K562 (cell line): ENCODE data around the gene NOP16. TPM values are rescaled to one million over a fixed set of nuclear protein-coding genes. Genes with fewer than 3 reads are reported as not detected.
A peak's percentile ranks its signal among the peaks of the same experiment; 100 is the strongest.

ENCODE experiments used
- BMI1 ChIP-seq: fragments of 150-350 bp; IDR thresholded peaks from 2 replicates; pipeline ENCODE4 v1.6.1; 2014; ENCODE audit warnings: low read length
- CREB5 ChIP-seq: fragments of 250-450 bp; sonication (Bioruptor Pico); IDR thresholded peaks from 2 replicates; pipeline ENCODE4 v1.5.0; 2020; ENCODE audit warnings: mild to moderate bottlenecking
- ELF4 ChIP-seq: fragments of 450-650 bp; formaldehyde crosslinking; IDR thresholded peaks from 2 replicates; pipeline ENCODE4 v1.4.0; 2022; ENCODE audit warnings: missing genetic modification characterization
- FOXA3 ChIP-seq, 2 experiments: fragments of 450-650 bp in 1 of 2; sonication (generic) in 1 of 2; formaldehyde crosslinking; IDR thresholded peaks in 1 of 2; conservative IDR thresholded peaks in 1 of 2; 2 replicates each; pipeline versions ENCODE4 v1.4.0 to v1.8.0; 2020 to 2022; ENCODE audit warnings: mild to moderate bottlenecking in 2 of 2, missing genetic modification reagents in 1 of 2
- GTF2E2 ChIP-seq: fragments of 200-800 bp; sonication (Bioruptor generic); IDR thresholded peaks from 2 replicates; pipeline ENCODE4 v1.6.1; 2016; ENCODE audit warnings: missing genetic modification characterization, missing compliant biosample characterization
- NR2C2 ChIP-seq, 2 experiments: fragments of 200-800 bp in 1 of 2; sonication (Bioruptor generic) in 1 of 2; sonication (generic) in 1 of 2; formaldehyde crosslinking in 1 of 2; IDR thresholded peaks; 2 replicates each; pipeline versions ENCODE4 v1.6.1 to v1.8.0; 2016 to 2022; ENCODE audit warnings: mild to moderate bottlenecking in 1 of 2, missing compliant biosample characterization in 1 of 2, missing genetic modification characterization in 1 of 2, missing genetic modification reagents in 1 of 2
- REST ChIP-seq, 2 experiments: fragments of 450-650 bp; formaldehyde crosslinking in 1 of 2; IDR thresholded peaks; 2 replicates each; pipeline versions ENCODE4 v1.4.0 to v1.6.1; 2014 to 2020; ENCODE audit warnings: mild to moderate bottlenecking in 2 of 2, borderline replicate concordance in 1 of 2, low read depth in 1 of 2
- RUNX1 ChIP-seq: sonication (generic); IDR thresholded peaks from 2 replicates; pipeline ENCODE4 v1.6.1; 2016; ENCODE audit warnings: antibody characterized with exemption, low read depth
- SIRT6 ChIP-seq: IDR thresholded peaks from one replicate; pipeline ENCODE4 v1.6.1; 2012; ENCODE audit warnings: low read depth, mild to moderate bottlenecking, control low read depth, inconsistent platforms, low read length, moderate library complexity
- TOE1 ChIP-seq, 2 experiments: fragments of 450-650 bp in 1 of 2; sonication (generic) in 1 of 2; formaldehyde crosslinking in 1 of 2; IDR thresholded peaks; 2 replicates each; pipeline versions ENCODE4 v1.7.1 to v1.8.0; 2016 to 2022; ENCODE audit warnings: borderline replicate concordance in 2 of 2, mild to moderate bottlenecking in 2 of 2, antibody characterized with exemption in 1 of 2, inconsistent platforms in 1 of 2, low read depth in 1 of 2, missing genetic modification reagents in 1 of 2, moderate library complexity in 1 of 2
- WHSC1 ChIP-seq: IDR thresholded peaks from one replicate; pipeline ENCODE4 v1.6.1; 2012; ENCODE audit warnings: low read length, control low read depth, inconsistent platforms
- ZNF197 ChIP-seq: fragments of 200-800 bp; sonication (Bioruptor generic); IDR thresholded peaks from 2 replicates; pipeline ENCODE4 v1.6.1; 2016; ENCODE audit warnings: low read depth, missing genetic modification characterization, missing compliant biosample characterization
- ZNF263 ChIP-seq: sonication (generic); formaldehyde crosslinking; IDR thresholded peaks from 2 replicates; pipeline ENCODE4 v1.8.0; 2022; ENCODE audit warnings: mild to moderate bottlenecking, missing genetic modification reagents, borderline replicate concordance
- ZNF695 ChIP-seq: fragments of 450-650 bp; formaldehyde crosslinking; IDR thresholded peaks from 2 replicates; pipeline ENCODE4 v1.4.0; 2020; ENCODE audit warnings: mild to moderate bottlenecking, moderate library complexity
- ZNF707 ChIP-seq: fragments of 250-450 bp; sonication (Bioruptor Pico); conservative IDR thresholded peaks from 2 replicates; pipeline ENCODE4 v1.8.0; 2022; ENCODE audit warnings: inconsistent platforms, mild to moderate bottlenecking, moderate library complexity
- ZNF764 ChIP-seq: fragments of 250-450 bp; sonication (Bioruptor Pico); IDR thresholded peaks from 2 replicates; pipeline ENCODE4 v1.4.0; 2020; ENCODE audit warnings: low read depth, mild to moderate bottlenecking, moderate library complexity
- polyA plus RNA-seq, 8 experiments: library from polyadenylated mRNA; depleted of rRNA in 4 of 8; stranded (reverse) in 5 of 8; unstranded in 3 of 8; fragments of >200 nt; fragmentation: Nextera tagmentation in 2 of 8; fragmentation: Illumina TruSeq in 1 of 8; extraction: Ambion mirVana in 2 of 8; extraction: Trizol in 1 of 8; gene quantifications; 2 replicates each; pipeline versions ENCODE4 v1.2.1 to v1.2.3, GENCODE V29; 2011 to 2014; ENCODE audit warnings: inconsistent platforms in 1 of 8, missing spikeins in 1 of 8
- total RNA-seq, 7 experiments: library from RNA; depleted of rRNA in 6 of 7; stranded (reverse); fragments of >200 nt in 6 of 7; fragmentation: Illumina TruSeq in 2 of 7; extraction: Trizol in 2 of 7; gene quantifications; 2 replicates each; pipeline versions ENCODE4 v1.2.1 to v1.2.3, GENCODE V29; 2011 to 2021; ENCODE audit warnings: low replicate concordance in 1 of 7

Gene NOP16
- total and polyA plus RNA-seq, 9 of the 15 experiments (the other 6 are each of a cell fraction or from before 2014, with no cell fraction given), result 92.5 to 342 (median 148) TPM

GRCh38 chr5:176389135-176390123 is 1.0 kb upstream of the NOP16 start (continued):
- TF ChIP-seq REST (IDR thresholded peaks at IDR 0.05; ENCODE audit: borderline replicate concordance) (no peak), REST (CRISPR knock-in tag; IDR thresholded peaks at IDR 0.05; ENCODE audit: low read depth) (peak; percentile 75; the same call in 1 of the 2 replicates), ZNF695 (peak; percentile 23; the same call in 1 of the 2 replicates), NR2C2 (CRISPR knock-in tag; IDR thresholded peaks at IDR 0.05) (no peak), NR2C2 (tag; IDR thresholded peaks at IDR 0.05) (no peak; the same call in none of the 2 replicates), WHSC1 (no peak), ZNF764 (CRISPR knock-in tag) (no peak), FOXA3 (CRISPR knock-in tag; conservative IDR thresholded peaks at IDR 0.05 in 1 of 2, IDR thresholded peaks at IDR 0.05 in 1 of 2) (no peak), TOE1 (IDR thresholded peaks at IDR 0.05; ENCODE audit: borderline replicate concordance) (no peak), TOE1 (CRISPR knock-in tag; IDR thresholded peaks at IDR 0.05; ENCODE audit: borderline replicate concordance, low read depth) (no peak), ELF4 (CRISPR knock-in tag) (0 out of 2 replicates have a peak, but pooled peaks have one; percentile 3), BMI1 (no peak), ZNF707 (no peak), CREB5 (CRISPR knock-in tag) (no peak), ZNF197 (CRISPR knock-in tag) (no peak; the same call in 1 of the 2 replicates), ZNF263 (CRISPR knock-in tag) (peak; percentile 92), GTF2E2 (tag) (no peak), SIRT6 (no peak), RUNX1 (no peak)
